Activated CD4-positive, alpha-beta T cell treated with anti-CD3 and anti-CD28 coated beads for 36 hours (primary cell): ENCODE results near the gene IGF2. TPM values are rescaled to one million over a fixed set of nuclear protein-coding genes. Genes with fewer than 3 reads are reported as not detected.

Experiments
- ATAC-seq: fragments of 200-7000 bp; cut with Tn5 transposase; one replicate; pipeline ENCODE4 v1.10.0; 2021; ENCODE audit warnings: mild to moderate bottlenecking, moderate library complexity
- CTCF ChIA-PET: fragments of 350-600 bp; sonication (Branson Sonifier 250); formaldehyde crosslinking; loops from one replicate; lab custom pipeline; 2021; ENCODE audit warnings: antibody characterized with exemption; lab: Charles Lee
- POLR2A ChIA-PET: fragments of 350-600 bp; sonication (Branson Sonifier 250); formaldehyde crosslinking; loops from one replicate; lab custom pipeline; 2021; ENCODE audit warnings: antibody characterized with exemption, inconsistent platforms; lab: Charles Lee
- DNase-seq: peaks from one replicate; pipeline ENCODE4 v3.0.0-alpha.2; 2020
- H3K27ac Mint-ChIP-seq: one replicate; pipeline ENCODE4 v1.8.0; 2021; ENCODE audit warnings: mixed read lengths
- H3K27me3 Mint-ChIP-seq: one replicate; pipeline ENCODE4 v1.8.0; 2021; ENCODE audit warnings: mixed read lengths
- H3K36me3 Mint-ChIP-seq: one replicate; pipeline ENCODE4 v1.8.0; 2021; ENCODE audit warnings: low read depth, mixed read lengths
- H3K4me1 Mint-ChIP-seq: one replicate; pipeline ENCODE4 v1.8.0; 2021; ENCODE audit warnings: mixed read lengths
- H3K4me3 Mint-ChIP-seq: one replicate; pipeline ENCODE4 v1.8.0; 2021; ENCODE audit warnings: mild to moderate bottlenecking, moderate library complexity, mixed read lengths
- H3K9me3 Mint-ChIP-seq: one replicate; pipeline ENCODE4 v1.8.0; 2021; ENCODE audit warnings: low read depth, mixed read lengths
- intact Hi-C, 2 experiments: fragments of 100-400 bp; cut with DNase I in 1 of 2; cut with micrococcal nuclease in 1 of 2; formaldehyde crosslinking; loops; one replicate each; pipeline versions ENCODE4 v1.14.2 to v1.15.1; 2022 to 2024; cut with DNase I, micrococcal nuclease
- total RNA-seq, 2 experiments: library from RNA; stranded (reverse); gene quantifications; one replicate each; pipeline ENCODE4 v1.2.3, GENCODE V29; 2021

Gene IGF2
- total RNA-seq, 2 experiments from 2014 or later, result 8.6 to 9.2 TPM

GRCh38 chr11:2142762-2143202 lies 3.6 kb upstream of the IGF2 start:
- H3K27me3 Mint-ChIP-seq, result peaks cover 58% of the 10 kb centered on the region
- H3K9me3 Mint-ChIP-seq, result no peaks in the 10 kb centered on the region
- H3K4me3 Mint-ChIP-seq, result peak overlapping the region; percentile 55
- peak; percentile 96 for ATAC-seq
- peaks cover 31% of the 10 kb centered on the region for H3K4me1 Mint-ChIP-seq
- intact Hi-C loops, result loop anchor here (1.0 to 5.0 kb wide), 4 partner anchors 65 to 570 kb away; partner anchors contain the start of genes DUSP8 (in 1 of the 2) and LSP1 (in 1 of the 2)
- H3K36me3 Mint-ChIP-seq, result no peaks in the 10 kb centered on the region
- no peak overlapping the region for H3K27ac Mint-ChIP-seq
- POLR2A ChIA-PET, result interaction anchor here (0.6 to 2.5 kb wide), 4 partner anchors 9 to 833 kb away, joined by 3 to 15 read pairs (median 4); no protein-coding TSS in a partner anchor
- CTCF ChIA-PET, result interaction anchor here (0.6 to 1.8 kb wide), 11 partner anchors 9 to 811 kb away, joined by 3 to 11 read pairs (median 4); no protein-coding TSS in a partner anchor
- DNase-seq, result peak; percentile 71

GRCh38 chr11:2142300-2142759 lies 3.1 kb upstream of the IGF2 start:
- H3K27ac Mint-ChIP-seq, result no peak overlapping the region
- no peaks in the 10 kb centered on the region for H3K36me3 Mint-ChIP-seq
- no peak for ATAC-seq
- no peak for DNase-seq
- intact Hi-C loops, result loop anchor here in 1 of 2 experiments (2.0 to 5.0 kb wide), 2 partner anchors 126 to 570 kb away; partner anchors contain the start of gene DUSP8
- H3K4me3 Mint-ChIP-seq, result no peak overlapping the region
- peaks cover 35% of the 10 kb centered on the region for H3K4me1 Mint-ChIP-seq
- POLR2A ChIA-PET, result interaction anchor here (0.6 to 2.5 kb wide), 3 partner anchors 9 to 277 kb away, joined by 3 to 15 read pairs (median 4); no protein-coding TSS in a partner anchor
- CTCF ChIA-PET, result interaction anchor here (0.6 to 1.8 kb wide), 9 partner anchors 10 to 811 kb away, joined by 3 to 8 read pairs (median 4); no protein-coding TSS in a partner anchor
- peaks cover 62% of the 10 kb centered on the region for H3K27me3 Mint-ChIP-seq
- no peaks in the 10 kb centered on the region for H3K9me3 Mint-ChIP-seq

GRCh38 chr11:2140411-2141400 lies 1.5 kb upstream of the IGF2 start:
- Mint-ChIP-seq H3K27ac (no peak overlapping the region), H3K36me3 (no peaks in the 10 kb centered on the region), H3K4me1 (peaks cover 36% of the 10 kb centered on the region), H3K4me3 (no peak overlapping the region), H3K27me3 (peaks cover 59% of the 10 kb centered on the region), H3K9me3 (no peaks in the 10 kb centered on the region)
- ATAC-seq (no peak), DNase-seq (no peak)
- intact Hi-C loops, result loop anchor here in 1 of 2 experiments (5.0 kb wide), 1 partner anchor 568 kb away; the partner anchor contains the start of gene DUSP8
- POLR2A ChIA-PET, result interaction anchor here (0.6 to 2.5 kb wide), 2 partner anchors 63 to 559 kb away, joined by 4 to 15 read pairs; partner anchors contain the start of gene KCNQ1OT1
- CTCF ChIA-PET, result interaction anchor here (0.6 to 1.8 kb wide), 12 partner anchors 9 to 801 kb away, joined by 3 to 7 read pairs (median 3); no protein-coding TSS in a partner anchor

GRCh38 chr11:2139621-2140337 lies 590 bp upstream of the IGF2 start:
- Mint-ChIP-seq H3K27me3 (peaks cover 55% of the 10 kb centered on the region), H3K36me3 (no peaks in the 10 kb centered on the region), H3K9me3 (no peaks in the 10 kb centered on the region), H3K4me1 (peaks cover 34% of the 10 kb centered on the region), H3K27ac (no peak overlapping the region), H3K4me3 (no peak overlapping the region)
- ChIA-PET POLR2A (no interaction called here), CTCF (interaction anchor here (1.3 to 1.7 kb wide), 3 partner anchors 9 to 102 kb away, joined by 3 to 6 read pairs (median 5); no protein-coding TSS in a partner anchor)
- intact Hi-C loops, result loop anchor here in 1 of 2 experiments (5.0 kb wide), 1 partner anchor 567 kb away; the partner anchor contains the start of gene DUSP8
- ATAC-seq (no peak), DNase-seq (no peak)

GRCh38 chr11:2138431-2139122 lies 612 bp downstream of the IGF2 start:
- DNase-seq (peak; percentile 44), ATAC-seq (no peak)
- no peaks in the 10 kb centered on the region for H3K9me3 Mint-ChIP-seq
- intact Hi-C loops, result no loop called here
- peaks cover 54% of the 10 kb centered on the region for H3K27me3 Mint-ChIP-seq
- H3K27ac Mint-ChIP-seq, result no peak overlapping the region
- peaks cover 28% of the 10 kb centered on the region for H3K4me1 Mint-ChIP-seq
- CTCF ChIA-PET, result interaction anchor here (0.5 to 0.7 kb wide), 2 partner anchors 380 to 1388 kb away, joined by 3 to 5 read pairs; no protein-coding TSS in a partner anchor
- peak overlapping the region; percentile 49 for H3K4me3 Mint-ChIP-seq
- POLR2A ChIA-PET, result no interaction called here
- no peaks in the 10 kb centered on the region for H3K36me3 Mint-ChIP-seq

GRCh38 chr11:2138068-2138430 lies 1.1 kb downstream of the IGF2 start:
- ChIA-PET CTCF (interaction anchor here (0.5 kb wide), 1 partner anchor 1388 kb away, joined by 5 read pairs; no protein-coding TSS in a partner anchor), POLR2A (no interaction called here)
- peak overlapping the region; percentile 49 for H3K4me3 Mint-ChIP-seq
- H3K4me1 Mint-ChIP-seq, result peaks cover 23% of the 10 kb centered on the region
- DNase-seq (no peak), ATAC-seq (no peak)
- H3K9me3 Mint-ChIP-seq, result no peaks in the 10 kb centered on the region
- no peak overlapping the region for H3K27ac Mint-ChIP-seq
- H3K36me3 Mint-ChIP-seq, result no peaks in the 10 kb centered on the region
- intact Hi-C loops, result no loop called here
- peaks cover 56% of the 10 kb centered on the region for H3K27me3 Mint-ChIP-seq

- H3K4me1 Mint-ChIP-seq, result peaks cover 17% of the 10 kb centered on the region
- POLR2A ChIA-PET, result no interaction called here
- ATAC-seq, result no peak
- DNase-seq, result no peak
- no peaks in the 10 kb centered on the region for H3K36me3 Mint-ChIP-seq
- CTCF ChIA-PET, result interaction anchor here (0.5 to 2.6 kb wide), 2 partner anchors 13 to 1387 kb away, joined by 5 to 15 read pairs; no protein-coding TSS in a partner anchor
- H3K27ac Mint-ChIP-seq, result no peak overlapping the region
- peaks cover 54% of the 10 kb centered on the region for H3K27me3 Mint-ChIP-seq
- H3K4me3 Mint-ChIP-seq, result no peak overlapping the region
- intact Hi-C loops, result no loop called here
- H3K9me3 Mint-ChIP-seq, result no peaks in the 10 kb centered on the region
These were observed 1.8 kb downstream of the IGF2 start for GRCh38 chr11:2137202-2138067.

- no peaks in the 10 kb centered on the region for H3K36me3 Mint-ChIP-seq
- intact Hi-C loops, result no loop called here
- DNase-seq (no peak), ATAC-seq (no peak)
- H3K27me3 Mint-ChIP-seq, result peaks cover 52% of the 10 kb centered on the region
- H3K4me3 Mint-ChIP-seq, result no peak overlapping the region
- POLR2A ChIA-PET, result no interaction called here
- no peaks in the 10 kb centered on the region for H3K9me3 Mint-ChIP-seq
- peaks cover 11% of the 10 kb centered on the region for H3K4me1 Mint-ChIP-seq
- no peak overlapping the region for H3K27ac Mint-ChIP-seq
- CTCF ChIA-PET, result interaction anchor here (2.6 kb wide), 1 partner anchor 14 kb away, joined by 15 read pairs; no protein-coding TSS in a partner anchor
These were observed 2.3 kb downstream of the IGF2 start for GRCh38 chr11:2136952-2137201.

- H3K27me3 Mint-ChIP-seq, result peaks cover 52% of the 10 kb centered on the region
These were observed 2.8 kb downstream of the IGF2 start for GRCh38 chr11:2136209-2136951.

More at GRCh38 chr11:2136209-2136951, 2.8 kb downstream of the IGF2 start:
- Mint-ChIP-seq H3K9me3 (peaks cover 1% of the 10 kb centered on the region), H3K4me1 (peaks cover 9% of the 10 kb centered on the region), H3K4me3 (no peak overlapping the region), H3K36me3 (no peaks in the 10 kb centered on the region), H3K27ac (no peak overlapping the region)
- ChIA-PET POLR2A (no interaction called here), CTCF (interaction anchor here (0.8 to 2.6 kb wide), 2 partner anchors 15 to 47 kb away, joined by 3 to 15 read pairs; no protein-coding TSS in a partner anchor)
- ATAC-seq (no peak), DNase-seq (peak; percentile 4)
- intact Hi-C loops, result no loop called here
